KMS-11 (cell line): Measurements from ENCODE around the gene CNTNAP5.

Experiments
- H2AFZ ChIP-seq: fragments of 200-600 bp; sonication (generic); 2 replicates; pipeline ENCODE4 v1.6.1; 2016; ENCODE audit warnings: antibody characterized with exemption, mixed run types, low read depth
- H3K27ac ChIP-seq: fragments of 200-600 bp; sonication (generic); 2 replicates; pipeline ENCODE4 v1.6.1; 2016; ENCODE audit warnings: mild to moderate bottlenecking, mixed run types
- H3K27me3 ChIP-seq: fragments of 200-600 bp; sonication (generic); 2 replicates; pipeline ENCODE4 v1.6.1; 2017; ENCODE audit warnings: mild to moderate bottlenecking, low read depth, mixed run types, moderate library complexity; ENCODE audit not compliant: insufficient read depth
- H3K36me3 ChIP-seq: fragments of 200-600 bp; sonication (generic); 2 replicates; pipeline ENCODE4 v1.6.1; 2017; ENCODE audit warnings: mild to moderate bottlenecking, mixed run types; ENCODE audit not compliant: insufficient read depth
- H3K4me1 ChIP-seq: fragments of 200-600 bp; sonication (generic); 2 replicates; pipeline ENCODE4 v1.6.1; 2016; ENCODE audit warnings: mild to moderate bottlenecking, low read depth, mixed run types; ENCODE audit not compliant: poor library complexity, severe bottlenecking
- H3K4me2 ChIP-seq: fragments of 200-600 bp; sonication (generic); 2 replicates; pipeline ENCODE4 v1.7.0; 2016; ENCODE audit warnings: mild to moderate bottlenecking, mixed run types
- H3K4me3 ChIP-seq: fragments of 200-600 bp; sonication (generic); IDR thresholded peaks from 2 replicates; pipeline ENCODE4 v1.6.1; 2017; ENCODE audit warnings: low read depth, low read length, mixed read lengths; ENCODE audit not compliant: insufficient read depth
- H3K79me2 ChIP-seq: fragments of 200-600 bp; sonication (generic); 2 replicates; pipeline ENCODE4 v1.6.1; 2016; ENCODE audit warnings: low read depth, mixed run types; ENCODE audit not compliant: insufficient read depth
- H3K9ac ChIP-seq: fragments of 200-600 bp; sonication (generic); 2 replicates; pipeline ENCODE4 v1.6.1; 2016; ENCODE audit warnings: mild to moderate bottlenecking, mixed run types
- H4K20me1 ChIP-seq: fragments of 200-600 bp; sonication (generic); 2 replicates; pipeline ENCODE4 v1.6.1; 2016; ENCODE audit warnings: mild to moderate bottlenecking, mixed run types; ENCODE audit not compliant: insufficient read depth
- TF ChIP-seq, protein P1 (sequence below): fragments of 200-600 bp; sonication (generic); conservative IDR thresholded peaks from 2 replicates; pipeline ENCODE4 v1.6.1; 2017; ENCODE audit warnings: low read depth, mild to moderate bottlenecking, antibody characterized with exemption, low read length, moderate library complexity, mixed read lengths

CNTNAP5 gene

DNA sequence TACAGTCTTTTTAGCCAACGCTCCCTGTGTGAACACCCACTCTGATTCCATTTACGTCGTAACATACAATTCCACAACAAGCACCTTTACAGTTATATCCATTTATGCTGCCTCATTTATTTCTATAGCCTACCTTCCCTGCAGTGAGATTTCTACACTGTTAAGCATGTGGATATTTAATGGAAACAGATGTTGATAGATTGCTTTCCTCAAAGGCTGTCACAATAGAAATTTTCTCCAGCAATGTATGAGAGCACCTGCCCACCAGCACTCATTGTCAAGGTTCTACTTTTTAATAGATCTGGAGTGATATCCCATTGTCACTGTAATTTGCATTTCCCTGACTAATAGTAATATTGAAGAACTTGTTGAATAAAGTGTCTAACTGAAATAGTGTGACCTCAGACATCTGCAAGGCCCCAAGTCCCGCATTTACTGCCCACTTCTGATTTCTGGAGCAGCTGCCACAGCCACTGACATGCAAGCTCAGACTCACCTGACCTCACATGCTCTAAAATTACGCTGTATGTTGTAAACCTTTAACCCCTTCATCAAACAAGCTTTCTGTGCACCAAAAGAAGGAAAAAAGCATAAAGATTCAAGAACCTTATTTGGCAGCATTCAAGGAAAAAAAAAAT is 295.1 kb downstream of the CNTNAP5 start:
- no peaks in the 10 kb centered on the region for H3K4me1 ChIP-seq
- H3K79me2 ChIP-seq = no peaks in the 10 kb centered on the region
- no peak overlapping the region for H2AFZ ChIP-seq
- no peak overlapping the region for H3K9ac ChIP-seq
- no peak overlapping the region for H3K4me2 ChIP-seq
- TF ChIP-seq, protein P1, sequence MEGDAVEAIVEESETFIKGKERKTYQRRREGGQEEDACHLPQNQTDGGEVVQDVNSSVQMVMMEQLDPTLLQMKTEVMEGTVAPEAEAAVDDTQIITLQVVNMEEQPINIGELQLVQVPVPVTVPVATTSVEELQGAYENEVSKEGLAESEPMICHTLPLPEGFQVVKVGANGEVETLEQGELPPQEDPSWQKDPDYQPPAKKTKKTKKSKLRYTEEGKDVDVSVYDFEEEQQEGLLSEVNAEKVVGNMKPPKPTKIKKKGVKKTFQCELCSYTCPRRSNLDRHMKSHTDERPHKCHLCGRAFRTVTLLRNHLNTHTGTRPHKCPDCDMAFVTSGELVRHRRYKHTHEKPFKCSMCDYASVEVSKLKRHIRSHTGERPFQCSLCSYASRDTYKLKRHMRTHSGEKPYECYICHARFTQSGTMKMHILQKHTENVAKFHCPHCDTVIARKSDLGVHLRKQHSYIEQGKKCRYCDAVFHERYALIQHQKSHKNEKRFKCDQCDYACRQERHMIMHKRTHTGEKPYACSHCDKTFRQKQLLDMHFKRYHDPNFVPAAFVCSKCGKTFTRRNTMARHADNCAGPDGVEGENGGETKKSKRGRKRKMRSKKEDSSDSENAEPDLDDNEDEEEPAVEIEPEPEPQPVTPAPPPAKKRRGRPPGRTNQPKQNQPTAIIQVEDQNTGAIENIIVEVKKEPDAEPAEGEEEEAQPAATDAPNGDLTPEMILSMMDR = no peak
- no peaks in the 10 kb centered on the region for H3K27me3 ChIP-seq
- H3K4me3 ChIP-seq = no peak overlapping the region
- H3K36me3 ChIP-seq = no peaks in the 10 kb centered on the region
- H3K27ac ChIP-seq = no peak overlapping the region
- no peaks in the 10 kb centered on the region for H4K20me1 ChIP-seq

DNA sequence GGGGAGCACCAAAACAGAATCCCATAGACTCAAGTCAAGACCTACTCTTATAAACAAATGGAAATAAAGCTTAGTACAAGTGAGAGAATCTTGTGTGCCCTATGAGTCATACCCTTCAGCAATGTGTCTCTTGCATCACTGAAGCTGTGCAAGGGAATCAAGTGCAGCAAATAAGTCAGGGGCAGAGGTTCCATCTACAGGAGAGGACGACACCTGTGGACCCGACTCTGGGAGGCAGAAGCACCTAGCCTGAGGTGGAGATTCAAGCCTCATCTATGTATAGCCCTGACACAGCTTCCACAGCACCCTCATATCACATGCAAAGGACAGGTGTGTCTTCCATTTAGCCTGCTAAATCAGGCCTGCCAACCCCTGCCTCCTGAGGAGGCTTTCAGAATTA is 298.2 kb downstream of the CNTNAP5 start:
- Histone ChIP-seq H3K4me2 (no peak overlapping the region), H2AFZ (no peak overlapping the region), H4K20me1 (no peaks in the 10 kb centered on the region), H3K4me1 (no peaks in the 10 kb centered on the region), H3K79me2 (no peaks in the 10 kb centered on the region), H3K27me3 (no peaks in the 10 kb centered on the region), H3K36me3 (no peaks in the 10 kb centered on the region), H3K9ac (no peak overlapping the region), H3K4me3 (no peak overlapping the region), H3K27ac (no peak overlapping the region)
- TF ChIP-seq, protein P1 = no peak

- no peaks in the 10 kb centered on the region for H3K27me3 ChIP-seq
- TF ChIP-seq, protein P1 = 0 out of 2 replicates have a peak, but pooled peaks have one; percentile 22
- H3K4me1 ChIP-seq = no peaks in the 10 kb centered on the region
- no peak overlapping the region for H3K27ac ChIP-seq
- no peaks in the 10 kb centered on the region for H4K20me1 ChIP-seq
- H3K4me3 ChIP-seq = no peak overlapping the region
- H3K4me2 ChIP-seq = no peak overlapping the region
- H2AFZ ChIP-seq = no peak overlapping the region
- no peak overlapping the region for H3K9ac ChIP-seq
- no peaks in the 10 kb centered on the region for H3K79me2 ChIP-seq
- H3K36me3 ChIP-seq = no peaks in the 10 kb centered on the region
These were observed 300.8 kb downstream of the CNTNAP5 start for GRCh38 chr2:124325667-124326440.

- H2AFZ ChIP-seq = no peak overlapping the region
- no peak overlapping the region for H3K4me2 ChIP-seq
- no peak overlapping the region for H3K27ac ChIP-seq
- no peaks in the 10 kb centered on the region for H3K79me2 ChIP-seq
- no peak overlapping the region for H3K4me3 ChIP-seq
- H4K20me1 ChIP-seq = no peaks in the 10 kb centered on the region
- no peaks in the 10 kb centered on the region for H3K27me3 ChIP-seq
- H3K4me1 ChIP-seq = no peaks in the 10 kb centered on the region
- no peak overlapping the region for H3K9ac ChIP-seq
- no peaks in the 10 kb centered on the region for H3K36me3 ChIP-seq
- TF ChIP-seq, protein P1 = no peak
These were observed 302.2 kb downstream of the CNTNAP5 start for GRCh38 chr2:124327303-124327702.
